ENCODE data around the gene CACNA2D3.

CACNA2D3 gene

GRCh38 chr3:54892168-54892567 is 769.8 kb downstream of the CACNA2D3 start:
- DNase-seq (ENCODE audit: extremely low spot score) = no peak
- ChIA-PET CTCF (interaction anchor here (0.7 kb wide), 1 partner anchor 1111 kb away, joined by 3 read pairs; no protein-coding TSS in a partner anchor), POLR2A (no interaction called here)
- TF ChIP-seq FOXM1 (IDR thresholded peaks at IDR 0.05; ENCODE audit: borderline replicate concordance) (no peak), PKNOX1 (IDR thresholded peaks at IDR 0.05) (no peak), FOXA1 (IDR thresholded peaks at IDR 0.05) (no peak), BHLHE40 (IDR thresholded peaks at IDR 0.05; ENCODE audit: borderline replicate concordance) (no peak)

GRCh38 chr3:54895613-54896012 is 773.3 kb downstream of the CACNA2D3 start:
- CTCF ChIA-PET = no interaction called here

GRCh38 chr3:54897028-54897711 is 774.8 kb downstream of the CACNA2D3 start:
- ChIA-PET CTCF (no interaction called here), POLR2A (no interaction called here)
- no peak for DNase-seq (ENCODE audit: extremely low spot score)
- TF ChIP-seq TARDBP (IDR thresholded peaks at IDR 0.05) = no peak

More at GRCh38 chr3:54895613-54896012, 773.3 kb downstream of the CACNA2D3 start:
- no peak for DNase-seq (ENCODE audit: extremely low spot score)
- TF ChIP-seq PKNOX1 (IDR thresholded peaks at IDR 0.05) = no peak
- TF ChIP-seq FOXK2 (IDR thresholded peaks at IDR 0.05) = no peak
- TF ChIP-seq NFRKB (IDR thresholded peaks at IDR 0.05) = no peak
- TF ChIP-seq ELF4 (IDR thresholded peaks at IDR 0.05) = no peak
- TF ChIP-seq SUZ12 (IDR thresholded peaks at IDR 0.05) = no peak
- TF ChIP-seq FOXM1 (IDR thresholded peaks at IDR 0.05; ENCODE audit: borderline replicate concordance) = no peak
- no peak for TF ChIP-seq L3MBTL2 (conservative IDR thresholded peaks at IDR 0.05)
- TF ChIP-seq LEF1 (IDR thresholded peaks at IDR 0.05; ENCODE audit: borderline replicate concordance) = no peak
- no peak for TF ChIP-seq BHLHE40 (IDR thresholded peaks at IDR 0.05; ENCODE audit: borderline replicate concordance)
- no peak for TF ChIP-seq ARNT (IDR thresholded peaks at IDR 0.05)
- TF ChIP-seq CTBP1 (IDR thresholded peaks at IDR 0.05; ENCODE audit: borderline replicate concordance) = no peak
- POLR2A ChIA-PET = no interaction called here

GRCh38 chr3:54899273-54899672 is 776.9 kb downstream of the CACNA2D3 start:
- POLR2A ChIA-PET = no interaction called here
- TF ChIP-seq ARNT (IDR thresholded peaks at IDR 0.05) (no peak), FOXK2 (IDR thresholded peaks at IDR 0.05) (no peak), HDGF (IDR thresholded peaks at IDR 0.05; ENCODE audit: borderline replicate concordance) (no peak), L3MBTL2 (conservative IDR thresholded peaks at IDR 0.05) (no peak)

GRCh38 chr3:54900838-54901591 is 778.7 kb downstream of the CACNA2D3 start:
- ChIA-PET POLR2A (no interaction called here), CTCF (no interaction called here)
- TF ChIP-seq BHLHE40 (IDR thresholded peaks at IDR 0.05; ENCODE audit: borderline replicate concordance) (no peak), HDGF (IDR thresholded peaks at IDR 0.05; ENCODE audit: borderline replicate concordance) (no peak), NFRKB (IDR thresholded peaks at IDR 0.05) (no peak), CTBP1 (IDR thresholded peaks at IDR 0.05; ENCODE audit: borderline replicate concordance) (no peak), TARDBP (IDR thresholded peaks at IDR 0.05) (no peak), FOXA1 (IDR thresholded peaks at IDR 0.05) (no peak), L3MBTL2 (conservative IDR thresholded peaks at IDR 0.05) (no peak), FOXK2 (IDR thresholded peaks at IDR 0.05) (no peak), ARNT (IDR thresholded peaks at IDR 0.05) (no peak), LEF1 (IDR thresholded peaks at IDR 0.05; ENCODE audit: borderline replicate concordance) (no peak), ZNF384 (IDR thresholded peaks at IDR 0.05) (no peak), ELF4 (IDR thresholded peaks at IDR 0.05) (no peak), SP1 (IDR thresholded peaks at IDR 0.05) (no peak), PKNOX1 (IDR thresholded peaks at IDR 0.05) (no peak), SUZ12 (IDR thresholded peaks at IDR 0.05) (no peak), FOXM1 (IDR thresholded peaks at IDR 0.05; ENCODE audit: borderline replicate concordance) (no peak)
- no peak for DNase-seq (ENCODE audit: extremely low spot score)

More at GRCh38 chr3:54899273-54899672, 776.9 kb downstream of the CACNA2D3 start:
- CTCF ChIA-PET = no interaction called here
- DNase-seq (ENCODE audit: extremely low spot score) = no peak

- DNase-seq (ENCODE audit: extremely low spot score) = no peak
- no peak for TF ChIP-seq PKNOX1 (IDR thresholded peaks at IDR 0.05)
- no peak for TF ChIP-seq L3MBTL2 (conservative IDR thresholded peaks at IDR 0.05)
- no peak for TF ChIP-seq CTBP1 (IDR thresholded peaks at IDR 0.05; ENCODE audit: borderline replicate concordance)
- no peak for TF ChIP-seq ZNF384 (IDR thresholded peaks at IDR 0.05)
- TF ChIP-seq NFRKB (IDR thresholded peaks at IDR 0.05) = no peak
- no peak for TF ChIP-seq SP1 (IDR thresholded peaks at IDR 0.05)
- TF ChIP-seq HDGF (IDR thresholded peaks at IDR 0.05; ENCODE audit: borderline replicate concordance) = no peak
- TF ChIP-seq SUZ12 (IDR thresholded peaks at IDR 0.05) = no peak
- no peak for TF ChIP-seq TARDBP (IDR thresholded peaks at IDR 0.05)
- no peak for TF ChIP-seq BHLHE40 (IDR thresholded peaks at IDR 0.05; ENCODE audit: borderline replicate concordance)
- no peak for TF ChIP-seq FOXM1 (IDR thresholded peaks at IDR 0.05; ENCODE audit: borderline replicate concordance)
- no peak for TF ChIP-seq LEF1 (IDR thresholded peaks at IDR 0.05; ENCODE audit: borderline replicate concordance)
- no peak for TF ChIP-seq FOXA1 (IDR thresholded peaks at IDR 0.05)
- no peak for TF ChIP-seq ELF4 (IDR thresholded peaks at IDR 0.05)
- TF ChIP-seq FOXK2 (IDR thresholded peaks at IDR 0.05) = no peak
- no peak for TF ChIP-seq ARNT (IDR thresholded peaks at IDR 0.05)
- POLR2A ChIA-PET = no interaction called here
- CTCF ChIA-PET = no interaction called here
Measured at GRCh38 chr3:54901906-54902685, 779.7 kb downstream of the CACNA2D3 start.

All from HEK293T (cell line).